ENCODE data around the gene TIE1. TPM values are rescaled to one million over a fixed set of nuclear protein-coding genes. Genes with fewer than 3 reads are reported as not detected.

TIE1 gene
- total and polyA plus RNA-seq, 9 of the 15 experiments (the other 6 are each of a cell fraction or from before 2014, with no cell fraction given), result 0.07 to 0.49 (median 0.14) TPM; not detected in 4

DNA sequence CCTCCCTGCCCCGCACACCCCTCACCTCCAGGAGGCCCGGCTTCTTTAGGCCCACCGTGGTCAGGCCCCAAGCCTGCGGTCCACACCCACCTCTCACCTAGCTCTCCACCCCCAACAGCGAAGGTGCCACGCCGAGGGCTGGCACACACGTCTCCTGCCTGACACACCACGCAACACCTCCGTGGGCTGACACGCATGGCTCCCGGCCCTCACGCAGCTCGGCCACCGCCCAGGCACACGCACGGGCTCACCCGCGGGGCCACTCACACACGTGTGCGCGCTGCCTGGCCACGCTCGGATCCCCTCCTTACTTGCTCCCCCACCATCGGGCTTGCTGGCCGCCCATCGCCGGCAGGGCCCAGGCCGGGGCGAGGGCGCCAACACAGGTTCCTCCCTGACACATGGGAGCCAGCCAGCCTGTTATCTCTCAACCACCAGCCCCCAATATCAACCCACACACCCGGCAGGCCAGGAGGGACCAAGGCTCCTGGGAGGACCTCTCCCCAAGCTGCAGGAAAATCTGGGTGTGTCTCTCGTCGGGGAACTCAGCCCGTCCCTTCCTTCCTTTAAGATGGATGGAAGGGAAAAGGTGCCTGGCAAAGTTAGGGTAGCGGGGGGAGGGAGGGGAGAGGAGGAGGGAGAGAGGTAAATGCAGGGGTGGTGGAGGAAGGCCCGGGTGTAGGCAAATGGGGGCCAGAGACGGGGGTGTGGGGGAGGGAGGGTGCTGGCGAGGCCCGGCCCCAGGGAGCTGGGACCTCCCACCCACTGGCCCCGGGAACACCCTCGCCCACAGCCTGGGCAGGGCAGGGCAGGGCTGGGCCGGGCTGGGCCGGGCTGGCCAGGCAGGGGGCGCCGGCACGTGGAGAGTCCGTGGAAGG, 66.5 kb downstream of the TIE1 start (continued):
- TF ChIP-seq TCF3 (CRISPR knock-in tag; IDR thresholded peaks at IDR 0.05), result peak; percentile 91
- TF ChIP-seq ESRRA (IDR thresholded peaks at IDR 0.05; ENCODE audit: borderline replicate concordance, low read depth), result no peak
- peak; percentile 70 for TF ChIP-seq SMARCA4 (IDR thresholded peaks at IDR 0.05)
- no peak for TF ChIP-seq SMC3 (conservative IDR thresholded peaks at IDR 0.05; ENCODE audit: insufficient read depth, low read depth, low read length)
- TF ChIP-seq, protein P1, sequence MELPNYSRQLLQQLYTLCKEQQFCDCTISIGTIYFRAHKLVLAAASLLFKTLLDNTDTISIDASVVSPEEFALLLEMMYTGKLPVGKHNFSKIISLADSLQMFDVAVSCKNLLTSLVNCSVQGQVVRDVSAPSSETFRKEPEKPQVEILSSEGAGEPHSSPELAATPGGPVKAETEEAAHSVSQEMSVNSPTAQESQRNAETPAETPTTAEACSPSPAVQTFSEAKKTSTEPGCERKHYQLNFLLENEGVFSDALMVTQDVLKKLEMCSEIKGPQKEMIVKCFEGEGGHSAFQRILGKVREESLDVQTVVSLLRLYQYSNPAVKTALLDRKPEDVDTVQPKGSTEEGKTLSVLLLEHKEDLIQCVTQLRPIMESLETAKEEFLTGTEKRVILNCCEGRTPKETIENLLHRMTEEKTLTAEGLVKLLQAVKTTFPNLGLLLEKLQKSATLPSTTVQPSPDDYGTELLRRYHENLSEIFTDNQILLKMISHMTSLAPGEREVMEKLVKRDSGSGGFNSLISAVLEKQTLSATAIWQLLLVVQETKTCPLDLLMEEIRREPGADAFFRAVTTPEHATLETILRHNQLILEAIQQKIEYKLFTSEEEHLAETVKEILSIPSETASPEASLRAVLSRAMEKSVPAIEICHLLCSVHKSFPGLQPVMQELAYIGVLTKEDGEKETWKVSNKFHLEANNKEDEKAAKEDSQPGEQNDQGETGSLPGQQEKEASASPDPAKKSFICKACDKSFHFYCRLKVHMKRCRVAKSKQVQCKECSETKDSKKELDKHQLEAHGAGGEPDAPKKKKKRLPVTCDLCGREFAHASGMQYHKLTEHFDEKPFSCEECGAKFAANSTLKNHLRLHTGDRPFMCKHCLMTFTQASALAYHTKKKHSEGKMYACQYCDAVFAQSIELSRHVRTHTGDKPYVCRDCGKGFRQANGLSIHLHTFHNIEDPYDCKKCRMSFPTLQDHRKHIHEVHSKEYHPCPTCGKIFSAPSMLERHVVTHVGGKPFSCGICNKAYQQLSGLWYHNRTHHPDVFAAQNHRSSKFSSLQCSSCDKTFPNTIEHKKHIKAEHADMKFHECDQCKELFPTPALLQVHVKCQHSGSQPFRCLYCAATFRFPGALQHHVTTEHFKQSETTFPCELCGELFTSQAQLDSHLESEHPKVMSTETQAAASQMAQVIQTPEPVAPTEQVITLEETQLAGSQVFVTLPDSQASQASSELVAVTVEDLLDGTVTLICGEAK (IDR thresholded peaks at IDR 0.05), result 0 out of 2 replicates have a peak, but pooled peaks have one; percentile 36
- TF ChIP-seq, protein P1 (CRISPR knock-in tag; IDR thresholded peaks at IDR 0.05), result no peak
- TF ChIP-seq, protein P2, sequence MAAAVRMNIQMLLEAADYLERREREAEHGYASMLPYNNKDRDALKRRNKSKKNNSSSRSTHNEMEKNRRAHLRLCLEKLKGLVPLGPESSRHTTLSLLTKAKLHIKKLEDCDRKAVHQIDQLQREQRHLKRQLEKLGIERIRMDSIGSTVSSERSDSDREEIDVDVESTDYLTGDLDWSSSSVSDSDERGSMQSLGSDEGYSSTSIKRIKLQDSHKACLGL (CRISPR knock-in tag; IDR thresholded peaks at IDR 0.05; ENCODE audit: borderline replicate concordance, poor library complexity, severe bottlenecking), result peak; percentile 16
- no peak for TF ChIP-seq EZH2 (IDR thresholded peaks at IDR 0.05; ENCODE audit: borderline replicate concordance, low read depth, low read length)
- peak; percentile 61; the same call in 1 of the 2 replicates for TF ChIP-seq NFRKB (IDR thresholded peaks at IDR 0.05; ENCODE audit: low read depth)
- TF ChIP-seq SOX6 (IDR thresholded peaks at IDR 0.05), result peak; percentile 57
- TF ChIP-seq, protein P3, sequence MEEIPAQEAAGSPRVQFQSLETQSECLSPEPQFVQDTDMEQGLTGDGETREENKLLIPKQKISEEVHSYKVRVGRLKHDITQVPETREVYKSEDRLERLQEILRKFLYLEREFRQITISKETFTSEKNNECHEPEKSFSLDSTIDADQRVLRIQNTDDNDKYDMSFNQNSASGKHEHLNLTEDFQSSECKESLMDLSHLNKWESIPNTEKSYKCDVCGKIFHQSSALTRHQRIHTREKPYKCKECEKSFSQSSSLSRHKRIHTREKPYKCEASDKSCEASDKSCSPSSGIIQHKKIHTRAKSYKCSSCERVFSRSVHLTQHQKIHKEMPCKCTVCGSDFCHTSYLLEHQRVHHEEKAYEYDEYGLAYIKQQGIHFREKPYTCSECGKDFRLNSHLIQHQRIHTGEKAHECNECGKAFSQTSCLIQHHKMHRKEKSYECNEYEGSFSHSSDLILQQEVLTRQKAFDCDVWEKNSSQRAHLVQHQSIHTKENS (CRISPR knock-in tag; IDR thresholded peaks at IDR 0.05), result no peak
- no peak for TF ChIP-seq RBM34 (IDR thresholded peaks at IDR 0.05; ENCODE audit: borderline replicate concordance, insufficient read depth, low read length)
- peak; percentile 34 for TF ChIP-seq KDM5B (IDR thresholded peaks at IDR 0.05; ENCODE audit: insufficient replicate concordance, low read depth, low read length)
- TF ChIP-seq ZNF232 (CRISPR knock-in tag; IDR thresholded peaks at IDR 0.05), result no peak
- TF ChIP-seq BMI1 (IDR thresholded peaks at IDR 0.05; ENCODE audit: low read length), result no peak
- TF ChIP-seq, protein P4, sequence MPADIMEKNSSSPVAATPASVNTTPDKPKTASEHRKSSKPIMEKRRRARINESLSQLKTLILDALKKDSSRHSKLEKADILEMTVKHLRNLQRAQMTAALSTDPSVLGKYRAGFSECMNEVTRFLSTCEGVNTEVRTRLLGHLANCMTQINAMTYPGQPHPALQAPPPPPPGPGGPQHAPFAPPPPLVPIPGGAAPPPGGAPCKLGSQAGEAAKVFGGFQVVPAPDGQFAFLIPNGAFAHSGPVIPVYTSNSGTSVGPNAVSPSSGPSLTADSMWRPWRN (IDR thresholded peaks at IDR 0.05; ENCODE audit: low read depth), result 0 out of 2 replicates have a peak, but pooled peaks have one; percentile 32
